GM12801 (cell line): ENCODE data around the gene MTM1.

Source experiments
- TF ChIP-seq, protein P1 (sequence below): IDR thresholded peaks from one replicate; pipeline ENCODE4 v1.5.1; 2011; ENCODE audit warnings: control low read depth; ENCODE audit not compliant: insufficient read length; ENCODE audit errors: extremely low read depth

The MTM1 gene

DNA sequence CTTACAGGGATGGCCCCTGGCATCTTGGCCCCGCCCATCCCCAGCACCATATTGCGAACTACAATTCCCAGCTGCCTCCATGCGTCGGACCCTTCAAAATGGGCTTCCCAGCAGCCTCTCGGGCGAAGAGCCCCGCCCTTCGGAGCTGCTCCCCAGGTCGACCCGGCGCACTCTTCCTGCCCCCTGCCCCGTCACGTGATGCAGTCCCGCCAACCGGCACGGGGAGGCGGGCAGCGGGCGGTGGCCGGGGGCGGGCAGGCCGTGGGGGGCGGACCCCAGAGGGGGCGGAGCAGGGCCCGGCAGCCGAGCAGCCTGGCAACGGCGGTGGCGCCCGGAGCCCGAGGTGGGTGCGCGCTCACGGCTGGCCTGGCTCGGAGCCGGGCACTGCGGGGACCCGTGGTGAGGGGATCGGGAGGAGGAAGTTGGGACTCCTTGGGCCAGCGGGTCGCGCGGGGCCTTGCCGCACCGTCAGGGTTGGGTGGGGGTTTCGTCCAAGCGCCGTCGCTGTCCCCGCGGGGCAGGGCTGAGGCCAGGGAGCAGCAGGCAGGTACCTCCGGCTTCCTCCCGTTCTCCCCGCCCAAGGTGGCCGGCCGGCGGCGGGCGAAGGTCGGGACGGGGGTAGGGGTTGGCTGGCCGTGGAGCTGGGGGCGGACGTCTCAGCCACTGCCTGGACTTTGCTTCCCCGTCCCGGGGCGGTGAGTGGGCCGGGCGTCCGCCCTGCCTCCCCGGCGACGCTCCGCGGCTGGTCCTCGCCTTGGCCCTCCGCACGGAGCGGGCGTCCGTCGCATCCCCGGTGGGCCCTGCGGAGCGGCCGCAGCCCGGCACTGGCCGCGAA is at the start of gene MTM1:
TSS of gene MTM1 (plus strand) at position 302 of the 835 bp plus-strand sequence. CDS start 23,994 bp downstream, outside the sequence.
- TF ChIP-seq, protein P1, sequence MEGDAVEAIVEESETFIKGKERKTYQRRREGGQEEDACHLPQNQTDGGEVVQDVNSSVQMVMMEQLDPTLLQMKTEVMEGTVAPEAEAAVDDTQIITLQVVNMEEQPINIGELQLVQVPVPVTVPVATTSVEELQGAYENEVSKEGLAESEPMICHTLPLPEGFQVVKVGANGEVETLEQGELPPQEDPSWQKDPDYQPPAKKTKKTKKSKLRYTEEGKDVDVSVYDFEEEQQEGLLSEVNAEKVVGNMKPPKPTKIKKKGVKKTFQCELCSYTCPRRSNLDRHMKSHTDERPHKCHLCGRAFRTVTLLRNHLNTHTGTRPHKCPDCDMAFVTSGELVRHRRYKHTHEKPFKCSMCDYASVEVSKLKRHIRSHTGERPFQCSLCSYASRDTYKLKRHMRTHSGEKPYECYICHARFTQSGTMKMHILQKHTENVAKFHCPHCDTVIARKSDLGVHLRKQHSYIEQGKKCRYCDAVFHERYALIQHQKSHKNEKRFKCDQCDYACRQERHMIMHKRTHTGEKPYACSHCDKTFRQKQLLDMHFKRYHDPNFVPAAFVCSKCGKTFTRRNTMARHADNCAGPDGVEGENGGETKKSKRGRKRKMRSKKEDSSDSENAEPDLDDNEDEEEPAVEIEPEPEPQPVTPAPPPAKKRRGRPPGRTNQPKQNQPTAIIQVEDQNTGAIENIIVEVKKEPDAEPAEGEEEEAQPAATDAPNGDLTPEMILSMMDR: no peak

DNA sequence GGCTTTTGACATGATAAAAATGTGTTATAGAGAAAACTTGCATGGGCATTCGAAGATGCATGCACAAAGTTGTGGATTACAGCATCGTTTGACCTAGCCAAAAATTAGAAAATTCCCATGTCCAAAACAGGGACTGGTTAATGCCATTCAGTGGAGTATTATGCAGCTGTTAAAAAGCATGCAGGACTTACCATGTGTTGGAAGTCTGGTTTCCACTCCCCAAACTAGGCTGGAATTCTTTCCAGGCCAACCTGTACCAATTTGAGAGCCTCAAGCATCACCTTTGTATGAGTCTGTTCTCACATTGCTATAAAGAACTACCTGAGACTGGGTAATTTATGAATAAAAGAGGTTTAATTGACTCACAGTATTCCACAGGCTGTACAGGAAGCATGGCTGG is 45.9 kb upstream of the MTM1 start:
- TF ChIP-seq, protein P1: no peak

DNA sequence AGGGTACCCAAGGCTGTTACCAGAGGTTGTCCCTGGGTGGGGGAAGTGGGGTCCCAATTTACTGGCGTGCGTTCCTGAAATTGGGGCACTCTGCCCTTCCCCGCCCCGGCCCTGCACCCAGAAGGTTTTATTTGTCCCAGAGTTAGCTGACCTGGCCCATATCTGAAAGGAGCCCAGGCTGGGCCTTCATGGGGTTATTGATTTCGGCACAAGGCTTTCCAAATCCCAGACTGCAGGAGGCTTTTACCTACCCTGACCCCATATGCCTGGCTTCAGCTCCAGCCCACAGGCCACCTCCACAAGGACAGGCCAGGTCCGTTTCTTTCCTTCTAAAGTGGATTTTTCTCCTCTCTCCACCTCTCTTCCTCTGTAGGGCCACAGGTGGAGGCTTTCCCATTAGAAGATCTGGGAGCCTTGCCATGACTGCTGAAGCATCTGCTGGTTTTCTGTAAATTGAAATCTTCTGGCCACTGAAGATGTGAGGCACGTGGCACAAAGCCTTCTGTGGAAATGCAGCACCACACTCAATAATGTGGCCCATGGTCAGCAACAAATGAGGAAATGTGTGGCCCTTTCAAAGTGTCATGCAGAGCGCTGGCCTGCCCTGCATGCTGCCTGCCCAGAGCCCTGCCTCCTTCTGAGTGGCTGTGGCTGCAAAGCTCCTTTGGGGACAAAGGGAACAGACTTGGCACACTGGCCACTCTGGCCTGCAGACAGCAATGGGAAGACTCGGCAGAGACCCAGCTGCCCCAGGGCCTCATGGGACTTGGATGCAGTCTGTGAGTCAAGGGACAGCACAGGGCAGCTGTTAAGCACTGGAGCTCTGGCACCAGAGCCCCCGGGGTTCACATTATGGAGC is 43.1 kb upstream of the MTM1 start:
- TF ChIP-seq, protein P1: no peak

DNA sequence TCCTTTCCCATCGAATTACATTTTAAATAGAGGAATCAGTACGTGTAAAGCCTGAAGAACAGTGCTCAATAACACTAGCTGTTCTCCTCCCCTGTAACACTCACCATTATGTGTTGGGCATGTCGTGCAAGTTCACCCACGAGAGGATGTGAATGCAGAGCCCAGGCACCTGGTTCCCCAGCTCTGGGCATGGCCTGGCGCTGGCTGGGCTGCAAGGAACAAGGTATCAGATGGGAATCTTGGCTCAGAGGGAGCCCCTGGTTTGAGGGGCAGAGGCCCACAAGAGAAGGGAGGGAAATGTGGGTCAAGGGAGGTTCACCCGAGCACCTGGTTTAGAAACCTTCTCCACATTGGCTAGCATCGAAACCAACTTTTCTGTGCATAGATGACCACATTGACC is 41.7 kb upstream of the MTM1 start:
- TF ChIP-seq, protein P1: no peak

DNA sequence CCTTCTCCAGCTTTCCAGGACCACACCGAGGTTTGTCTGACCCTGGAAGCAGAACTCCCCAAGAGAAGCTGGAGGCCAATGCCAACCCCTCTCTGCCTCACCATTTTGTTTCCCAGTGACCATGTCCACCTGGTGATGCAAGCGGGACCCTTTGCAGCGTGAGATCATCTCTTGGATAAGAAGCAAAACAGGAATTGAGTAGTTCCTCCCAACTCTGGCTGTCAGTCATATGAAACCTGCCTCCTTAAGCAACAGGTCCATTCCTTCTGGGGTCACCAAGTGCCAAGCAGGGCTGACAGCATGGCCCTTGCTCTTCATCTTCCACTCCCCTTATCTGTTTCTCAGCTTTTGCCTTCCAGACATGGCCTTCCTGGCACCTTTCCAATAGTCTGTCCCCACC is 41.3 kb upstream of the MTM1 start:
- TF ChIP-seq, protein P1: no peak

DNA sequence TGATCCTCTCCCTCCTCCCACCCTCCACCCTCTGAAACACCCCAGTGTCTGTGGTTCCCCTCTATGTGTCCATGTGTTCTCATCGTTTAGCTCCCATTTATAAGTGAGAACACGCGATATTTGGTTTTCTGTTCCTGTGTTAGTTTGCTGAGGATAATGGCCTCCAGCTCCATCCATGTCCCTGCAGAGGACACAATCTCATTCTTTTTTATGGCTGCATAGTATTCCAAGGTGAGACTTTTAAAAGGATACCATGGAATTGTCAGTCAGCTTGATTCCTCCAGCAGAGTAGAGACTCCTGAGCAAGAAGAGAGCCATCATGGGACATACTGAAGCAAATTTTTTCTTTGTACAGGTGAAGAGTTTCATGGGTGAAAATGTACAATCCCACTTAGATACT is 38.8 kb upstream of the MTM1 start:
- TF ChIP-seq, protein P1: no peak

DNA sequence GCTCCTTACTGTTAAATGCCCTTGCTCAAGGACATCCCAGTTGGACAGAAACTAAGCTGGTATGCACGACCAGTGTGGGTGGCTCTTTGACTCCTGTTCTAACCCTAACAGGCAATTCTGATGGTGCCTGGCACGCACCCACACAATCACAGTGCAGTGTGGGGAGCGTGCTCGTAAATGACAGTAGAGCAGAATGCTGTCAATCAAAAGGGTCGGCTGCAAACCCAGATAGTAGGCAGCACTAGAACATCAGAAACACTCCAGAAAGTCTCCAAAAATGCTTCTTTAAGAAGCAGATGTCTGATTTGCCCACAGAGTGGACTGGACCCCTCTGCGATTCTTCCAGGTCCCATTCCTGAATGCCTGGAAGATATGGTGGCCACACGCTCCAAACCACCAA is 37.6 kb upstream of the MTM1 start:
- TF ChIP-seq, protein P1: no peak
